Pancreas (tissue), 10 donors: ENCODE results near the gene VPS54. TPM values are rescaled to one million over a fixed set of nuclear protein-coding genes. Genes with fewer than 3 reads are reported as not detected.

Experiments
- ATAC-seq, 4 donors: fragments of 200-7000 bp; cut with Tn5 transposase; one replicate each; pipeline versions ENCODE4 v1.8.0 to v1.9.1; 2020; ENCODE audit warnings: mild to moderate bottlenecking in 4 of 4, moderate library complexity in 4 of 4
- DNase-seq, 6 donors: peaks; one replicate each; pipeline ENCODE4 v3.0.0-alpha.2; 2020
- FAIRE-seq: peaks from 2 replicates; lab custom pipeline; 2012; peaks lifted over from hg19 to GRCh38; lab: Jason Lieb, UNC
- H3K27ac ChIP-seq, 4 donors: fragments of 200-600 bp; sonication (generic); 1 replicate in 3 of 4; 2 replicates in 1 of 4; pipeline versions ENCODE4 v1.5.0 to v1.8.0; 2020
- H3K27me3 ChIP-seq, 4 donors: fragments of 200-600 bp; one replicate each; pipeline ENCODE4 v1.8.0; 2021
- H3K36me3 ChIP-seq, 3 donors: fragments of 200-600 bp; sonication (generic) in 1 of 3; one replicate each; pipeline versions ENCODE4 v1.5.0 to v1.8.0; 2020 to 2021
- H3K4me1 ChIP-seq, 3 donors: fragments of 200-600 bp; one replicate each; pipeline ENCODE4 v1.8.0; 2021
- H3K4me3 ChIP-seq, 4 donors: fragments of 200-600 bp; sonication (generic) in 2 of 4; one replicate each; pipeline versions ENCODE4 v1.5.0 to v1.8.0; 2020 to 2021
- H3K9me3 ChIP-seq, 4 donors: fragments of 200-600 bp; one replicate each; pipeline ENCODE4 v1.8.0; 2021
- WGBS, 2 donors: extraction: QIAGEN DNeasy Blood & Tissue Kit; methylation state at CpG; one replicate each; pipeline ENCODE4 v1.1.7; 2013; 5-methylcytosine and 5-hydroxymethylcytosine counted together
- intact Hi-C, 3 donors: fragments of 100-400 bp; cut with DNase I; formaldehyde crosslinking; loops; one replicate each; pipeline versions ENCODE4 v1.11.1 to v1.14.2; 2022
- polyA plus RNA-seq, 2 donors: library from polyadenylated mRNA; stranded (reverse); fragments of 200-250 nt; gene quantifications; one replicate each; pipeline ENCODE4 v1.2.3, GENCODE V29; 2013
- total RNA-seq, 6 donors: library from RNA; stranded (reverse); fragmentation: NEBNext Ultra II Directional in 4 of 6; extraction: Animal tissue kit (Norgen Biotek cat#: 25700) in 4 of 6; gene quantifications; one replicate each; pipeline versions ENCODE4 v1.2.1 to v1.2.4, GENCODE V29; 2021 to 2023
- TF ChIP-seq, protein P1 (sequence below), 4 donors: fragments of 200-600 bp; sonication (generic) in 3 of 4; IDR thresholded peaks; one replicate each; pipeline versions ENCODE4 v1.5.0 to v1.8.0; 2021; ENCODE audit warnings: antibody characterized with exemption in 4 of 4
- donor health status: healthy with polysubstance abuse.
- donor health status: DM: no; HTN: no; CAD: no; lungs with moderate emphysema.
- donor health status: DM: no; HTN: no; CAD: no.
- donor health status: control.
- donor health status: control.
- donor health status: Bipolar disorder and iron deficiency.
- donor health status: DM: yes; HTN: yes; CAD: no.
- donor health status: DM: no; HTN: no; CAD: no.
- donor health status: DM: no; HTN: no; CAD: no.
- donor health status: DM: yes; HTN: yes; CAD: no.

VPS54 gene
- total and polyA plus RNA-seq, 8 donors = 7.9 to 18.1 (median 13.0) TPM

DNA sequence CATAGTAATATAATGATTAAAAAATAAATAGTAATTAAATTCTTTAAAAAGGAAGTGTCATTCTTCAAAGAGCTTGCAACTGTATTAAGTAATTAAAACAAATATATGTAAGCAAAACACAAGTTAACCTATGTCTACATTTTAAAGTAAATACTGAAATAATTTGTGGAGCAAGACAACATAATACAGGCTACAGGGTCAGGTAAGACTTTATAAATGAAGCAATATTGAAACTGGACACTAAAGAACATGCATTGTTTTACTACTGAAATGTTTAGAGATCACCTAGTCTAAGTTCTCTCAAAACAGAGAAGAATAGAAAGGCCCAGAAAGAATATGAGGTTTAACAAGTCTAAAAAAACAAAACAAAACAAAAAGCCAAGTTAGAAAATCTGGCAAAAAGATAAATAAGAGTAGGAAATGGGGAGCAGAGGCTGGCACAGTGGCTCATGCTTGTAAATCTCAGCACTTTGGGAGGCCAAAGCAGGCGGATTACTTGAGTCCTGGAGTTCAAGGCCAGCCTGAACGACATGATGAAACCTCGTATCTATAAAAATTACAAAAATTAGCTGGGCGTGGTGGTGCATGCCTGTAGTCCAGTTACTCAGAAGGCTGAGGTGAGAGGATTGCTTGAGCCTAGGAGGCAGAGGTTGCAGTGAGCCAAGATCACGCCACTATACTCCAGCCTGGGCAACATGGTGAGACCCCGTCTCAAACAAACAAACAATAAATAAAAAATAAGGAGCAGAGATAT is 34.4 kb downstream of the VPS54 start:
- DNase-seq (no peak), FAIRE-seq (no peak), ATAC-seq (peak in 2 of 4 donors; percentile 25 to 34)
- intact Hi-C loops = no loop called here
- Histone ChIP-seq H3K27me3 (no peaks in the 10 kb centered on the region), H3K4me1 (peaks cover 9 to 22% (median 13%) of the 10 kb centered on the region in 3 donors), H3K36me3 (no peaks in the 10 kb centered on the region), H3K27ac (peak overlapping the region in 1 of 4 donors; percentile 6), H3K4me3 (no peak overlapping the region), H3K9me3 (no peaks in the 10 kb centered on the region)
- WGBS, 2 donors = 50 to 54% methylated on average over 6 of the region's 6 CpGs
- TF ChIP-seq, protein P1, sequence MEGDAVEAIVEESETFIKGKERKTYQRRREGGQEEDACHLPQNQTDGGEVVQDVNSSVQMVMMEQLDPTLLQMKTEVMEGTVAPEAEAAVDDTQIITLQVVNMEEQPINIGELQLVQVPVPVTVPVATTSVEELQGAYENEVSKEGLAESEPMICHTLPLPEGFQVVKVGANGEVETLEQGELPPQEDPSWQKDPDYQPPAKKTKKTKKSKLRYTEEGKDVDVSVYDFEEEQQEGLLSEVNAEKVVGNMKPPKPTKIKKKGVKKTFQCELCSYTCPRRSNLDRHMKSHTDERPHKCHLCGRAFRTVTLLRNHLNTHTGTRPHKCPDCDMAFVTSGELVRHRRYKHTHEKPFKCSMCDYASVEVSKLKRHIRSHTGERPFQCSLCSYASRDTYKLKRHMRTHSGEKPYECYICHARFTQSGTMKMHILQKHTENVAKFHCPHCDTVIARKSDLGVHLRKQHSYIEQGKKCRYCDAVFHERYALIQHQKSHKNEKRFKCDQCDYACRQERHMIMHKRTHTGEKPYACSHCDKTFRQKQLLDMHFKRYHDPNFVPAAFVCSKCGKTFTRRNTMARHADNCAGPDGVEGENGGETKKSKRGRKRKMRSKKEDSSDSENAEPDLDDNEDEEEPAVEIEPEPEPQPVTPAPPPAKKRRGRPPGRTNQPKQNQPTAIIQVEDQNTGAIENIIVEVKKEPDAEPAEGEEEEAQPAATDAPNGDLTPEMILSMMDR (IDR thresholded peaks at IDR 0.05) = no peak

DNA sequence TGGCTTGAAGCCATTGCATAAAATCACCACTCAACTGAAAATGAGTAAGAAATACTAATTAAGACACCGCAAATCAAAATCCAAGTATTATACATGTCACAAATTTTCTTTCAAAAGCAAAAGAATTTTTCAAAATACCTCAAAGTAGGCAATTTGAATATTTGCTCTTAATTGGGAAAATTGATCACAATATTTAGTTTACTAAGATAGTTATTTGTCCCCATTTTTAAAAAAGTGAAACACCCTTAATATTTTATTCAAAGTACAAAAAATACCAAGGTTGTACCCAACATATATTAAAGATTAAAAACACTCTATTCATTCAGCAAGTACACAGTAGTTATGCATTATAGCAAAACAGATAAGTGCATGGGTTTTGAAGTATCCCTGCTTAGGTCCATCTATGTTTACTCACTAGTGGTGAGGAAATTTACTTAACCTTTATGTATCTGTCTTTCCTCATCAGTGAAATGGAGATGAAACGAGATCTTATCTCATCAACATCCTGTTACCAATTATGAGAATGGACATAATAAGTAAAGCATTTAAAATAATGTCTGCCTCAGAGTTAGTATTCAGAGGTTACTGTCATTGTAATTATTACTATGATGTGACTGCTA is 35.1 kb downstream of the VPS54 start:
- DNase-seq (no peak), ATAC-seq (no peak), FAIRE-seq (no peak)
- intact Hi-C loops = no loop called here
- peaks cover 9 to 22% (median 13%) of the 10 kb centered on the region in 3 donors for H3K4me1 ChIP-seq
- H3K27me3 ChIP-seq = no peaks in the 10 kb centered on the region
- no peaks in the 10 kb centered on the region for H3K9me3 ChIP-seq
- TF ChIP-seq, protein P1 (IDR thresholded peaks at IDR 0.05) = no peak
- WGBS, 2 donors = 67 to 70% methylated on average over 2 of the region's 2 CpGs
- H3K36me3 ChIP-seq = no peaks in the 10 kb centered on the region
- H3K4me3 ChIP-seq = no peak overlapping the region
- no peak overlapping the region for H3K27ac ChIP-seq

DNA sequence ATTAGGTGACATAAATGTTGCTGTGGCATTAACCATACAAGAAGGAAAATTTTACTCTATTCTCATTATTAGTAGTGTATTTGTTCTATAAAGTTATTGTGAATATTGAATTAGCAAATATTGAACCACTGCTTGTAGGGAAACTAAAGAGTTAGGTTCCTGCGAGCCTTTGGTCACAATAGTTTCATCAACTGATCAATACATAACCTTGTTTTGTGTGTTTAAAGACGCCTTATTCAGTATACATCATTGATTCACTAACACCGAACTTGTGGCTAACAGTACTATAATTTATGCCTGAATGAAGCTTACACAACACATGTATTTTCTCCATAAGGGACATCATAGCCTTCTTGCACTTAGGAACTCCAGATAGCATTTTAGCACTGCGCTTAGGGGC is 36.9 kb downstream of the VPS54 start:
- Histone ChIP-seq H3K9me3 (no peaks in the 10 kb centered on the region), H3K4me3 (no peak overlapping the region), H3K27ac (no peak overlapping the region), H3K36me3 (no peaks in the 10 kb centered on the region), H3K4me1 (peaks cover 9 to 22% (median 13%) of the 10 kb centered on the region in 3 donors), H3K27me3 (no peaks in the 10 kb centered on the region)
- FAIRE-seq (no peak), ATAC-seq (no peak), DNase-seq (no peak)
- TF ChIP-seq, protein P1 (IDR thresholded peaks at IDR 0.05) = no peak
- 71% methylated on average over 4 of the region's 4 CpGs for WGBS, 2 donors
- intact Hi-C loops = no loop called here

DNA sequence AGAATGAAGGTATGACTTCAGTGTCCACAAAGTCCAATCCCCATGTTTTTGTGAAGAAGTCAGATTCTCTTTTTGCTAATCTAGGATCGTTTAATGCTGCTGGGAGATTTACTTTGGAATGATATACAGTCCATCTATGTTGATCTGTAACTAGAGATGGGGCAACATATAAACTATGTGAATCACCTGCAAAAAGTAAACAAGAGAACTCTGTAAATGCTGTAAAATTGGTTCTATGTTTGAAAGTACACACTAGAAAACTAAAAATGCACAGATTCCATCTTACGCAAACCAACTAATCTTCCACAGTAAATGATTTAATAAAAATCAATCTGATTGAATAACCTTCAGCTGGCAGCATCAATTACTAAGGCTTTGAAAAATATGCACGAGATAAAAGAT is 37.5 kb downstream of the VPS54 start:
- Histone ChIP-seq H3K36me3 (no peaks in the 10 kb centered on the region), H3K27ac (no peak overlapping the region), H3K9me3 (no peaks in the 10 kb centered on the region), H3K27me3 (no peaks in the 10 kb centered on the region), H3K4me3 (no peak overlapping the region), H3K4me1 (peaks cover 9 to 22% (median 13%) of the 10 kb centered on the region in 3 donors)
- intact Hi-C loops = no loop called here
- no peak for ATAC-seq
- no peak for DNase-seq
- TF ChIP-seq, protein P1 (IDR thresholded peaks at IDR 0.05) = no peak
- WGBS, 2 donors = 41 to 44% methylated on average over 3 of the region's 3 CpGs
- no peak for FAIRE-seq

DNA sequence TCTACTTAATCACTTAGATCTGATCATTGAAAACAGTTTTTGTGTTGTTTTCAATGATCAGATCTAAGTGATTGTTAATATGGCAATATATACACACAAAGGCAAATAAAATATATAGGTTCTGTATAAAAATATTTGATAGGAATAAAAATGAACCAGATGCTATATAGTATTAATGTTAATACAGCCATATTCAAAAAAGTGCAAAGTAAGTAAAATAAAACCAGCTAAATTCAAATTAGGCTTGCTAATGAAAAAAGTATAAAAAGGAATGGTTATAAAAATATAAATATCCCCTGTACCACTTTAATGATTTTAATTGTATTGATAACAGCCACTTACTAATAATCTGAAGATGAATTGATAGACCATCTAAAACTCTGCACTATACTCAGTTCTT is 38.4 kb downstream of the VPS54 start:
- no peak for FAIRE-seq
- H3K4me3 ChIP-seq = no peak overlapping the region

More for the DNA sequence above, 38.4 kb downstream of the VPS54 start:
- DNase-seq (no peak), ATAC-seq (no peak)
- TF ChIP-seq, protein P1 (IDR thresholded peaks at IDR 0.05) = no peak
- Histone ChIP-seq H3K4me1 (peaks cover 9 to 18% (median 13%) of the 10 kb centered on the region in 3 donors), H3K9me3 (no peaks in the 10 kb centered on the region), H3K27me3 (no peaks in the 10 kb centered on the region), H3K27ac (no peak overlapping the region), H3K36me3 (no peaks in the 10 kb centered on the region)
- intact Hi-C loops = no loop called here
